ENCODE measurements around the gene TCIRG1.
A peak's percentile ranks its signal among the peaks of the same experiment; 100 is the strongest.

GRCh38 chr11:68021167-68021787 is 17.5 kb upstream of the TCIRG1 start:
- peak in 5 of 6 experiments; percentile 22 to 44 (median 39) for TF ChIP-seq CTCF (IDR thresholded peaks at IDR 0.05)
- no peak for TF ChIP-seq POLR2A (IDR thresholded peaks at IDR 0.05)

Measured in adrenal gland (tissue), 5 donors.